Psoas muscle (tissue), 8 donors: ENCODE data around the gene IGFLR1. TPM values are rescaled to one million over a fixed set of nuclear protein-coding genes. Genes with fewer than 3 reads are reported as not detected.

Source experiments
- ATAC-seq, 4 donors: fragments of 200-7000 bp; cut with Tn5 transposase; one replicate each; pipeline ENCODE4 v1.9.1; 2020; ENCODE audit warnings: moderate library complexity in 3 of 4, mild to moderate bottlenecking in 2 of 4
- DNase-seq, 2 donors: peaks; one replicate each; pipeline ENCODE4 v3.0.0-alpha.2; 2020
- H3K27ac ChIP-seq: fragments of 200-600 bp; one replicate; pipeline ENCODE4 v1.8.0; 2022
- H3K27me3 ChIP-seq, 3 donors: fragments of 200-600 bp in 1 of 3; one replicate each; pipeline versions ENCODE4 v1.6.1 to v1.8.0; 2013 to 2022; ENCODE audit warnings: low read length in 2 of 3, mild to moderate bottlenecking in 2 of 3, moderate library complexity in 1 of 3; ENCODE audit not compliant: insufficient read depth in 3 of 3
- H3K36me3 ChIP-seq, 2 donors: fragments of 200-600 bp in 1 of 2; one replicate each; pipeline versions ENCODE4 v1.6.1 to v1.8.0; 2013 to 2022; ENCODE audit warnings: low read depth in 1 of 2, mild to moderate bottlenecking in 1 of 2, moderate library complexity in 1 of 2; ENCODE audit not compliant: insufficient read depth in 1 of 2
- H3K4me1 ChIP-seq: fragments of 200-600 bp; one replicate; pipeline ENCODE4 v1.8.0; 2022
- H3K4me3 ChIP-seq: fragments of 200-600 bp; one replicate; pipeline ENCODE4 v1.8.0; 2022; ENCODE audit warnings: mild to moderate bottlenecking
- H3K9me3 ChIP-seq: fragments of 200-600 bp; one replicate; pipeline ENCODE4 v1.8.0; 2022
- CTCF ChIP-seq: fragments of 200-600 bp; IDR thresholded peaks from one replicate; pipeline ENCODE4 v1.8.0; 2022; ENCODE audit warnings: antibody characterized with exemption
- WGBS, 3 donors: extraction: QIAGEN DNeasy Blood & Tissue Kit; methylation state at CpG; one replicate each; pipeline versions ENCODE4 v1.1.6 to v1.1.7; 2013; 5-methylcytosine and 5-hydroxymethylcytosine counted together
- intact Hi-C, 2 donors: fragments of 100-400 bp; cut with DNase I; formaldehyde crosslinking; loops; one replicate each; pipeline versions ENCODE4 v1.11.0 to v1.14.2; 2022
- polyA plus RNA-seq, 3 donors: library from polyadenylated mRNA; stranded (reverse); fragments of 200-250 nt; gene quantifications; one replicate each; pipeline ENCODE4 v1.2.3, GENCODE V29; 2013
- total RNA-seq, 4 donors: library from RNA; stranded (reverse); fragmentation: NEBNext Ultra II Directional in 2 of 4; extraction: Animal tissue kit (Norgen Biotek cat#: 25700) in 2 of 4; gene quantifications; one replicate each; pipeline versions ENCODE4 v1.2.1 to v1.2.4, GENCODE V29; 2021 to 2023
- donor health status: healthy with polysubstance abuse.
- donor health status: DM: no; HTN: no; CAD: no; lungs with moderate emphysema.
- donor health status: Bipolar disorder and iron deficiency.
- donor health status: healthy.
- donor health status: DM: yes; HTN: yes; CAD: no.
- donor health status: DM: no; HTN: no; CAD: no.
- donor health status: DM: no; HTN: no; CAD: no.
- donor health status: DM: yes; HTN: yes; CAD: no.

The IGFLR1 gene
- total and polyA plus RNA-seq, 7 donors: 2.0 to 12.4 (median 5.8) TPM

DNA sequence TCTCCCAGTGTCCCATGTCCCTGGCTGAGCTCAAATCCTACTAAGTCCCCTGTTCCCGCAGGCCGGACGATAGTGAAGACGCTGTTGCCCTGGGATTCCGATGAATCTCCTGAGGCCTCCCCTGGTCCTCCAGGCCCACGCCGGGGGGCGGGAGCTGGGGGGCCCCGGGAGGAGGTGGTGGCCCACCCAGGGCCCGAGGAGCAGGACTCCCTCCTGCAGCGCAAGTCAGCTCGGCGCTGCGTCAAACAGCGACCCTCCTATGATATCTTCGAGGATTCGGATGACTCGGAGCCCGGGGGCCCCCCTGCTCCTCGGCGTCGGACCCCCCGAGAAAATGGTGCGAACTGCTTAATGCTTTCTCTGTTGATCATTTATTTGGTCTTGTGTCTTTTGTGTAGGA lies 18.6 kb downstream of the IGFLR1 start:
- 91 to 94% (median 93%) methylated on average over 24 of the region's 24 CpGs for WGBS, 3 donors
- intact Hi-C loops: loop anchor here in 1 of 2 donors (2.0 kb wide), 1 partner anchor 15 kb away; no protein-coding TSS in a partner anchor
- no peak for ATAC-seq

DNA sequence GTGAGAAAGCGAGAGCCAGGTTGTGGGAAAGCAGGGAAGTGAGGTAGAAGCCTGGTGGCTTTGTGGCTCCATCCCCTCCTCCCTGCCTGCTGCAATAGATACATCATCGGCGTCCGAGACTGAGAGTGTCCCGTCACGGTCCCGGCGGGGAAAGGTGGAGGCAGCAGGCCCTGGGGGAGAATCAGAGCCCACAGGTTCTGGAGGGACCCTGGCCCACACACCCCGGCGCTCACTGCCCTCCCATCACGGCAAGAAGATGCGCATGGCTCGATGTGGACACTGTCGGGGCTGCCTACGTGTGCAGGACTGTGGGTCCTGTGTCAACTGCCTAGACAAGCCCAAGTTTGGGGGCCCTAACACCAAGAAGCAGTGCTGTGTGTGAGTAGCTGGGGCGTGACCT lies 19.4 kb downstream of the IGFLR1 start:
- H3K9me3 ChIP-seq: no peaks in the 10 kb centered on the region
- H3K4me1 ChIP-seq: peaks cover 14% of the 10 kb centered on the region
- H3K4me3 ChIP-seq: no peak overlapping the region
- ATAC-seq (no peak), DNase-seq (no peak)
- 89 to 90% (median 90%) methylated on average over 15 to 16 of the region's 16 CpGs for WGBS, 3 donors
- intact Hi-C loops: no loop called here
- TF ChIP-seq CTCF: no peak
- H3K36me3 ChIP-seq: peaks cover 14 to 80% of the 10 kb centered on the region in 2 donors
- no peaks in the 10 kb centered on the region for H3K27me3 ChIP-seq
- H3K27ac ChIP-seq: no peak overlapping the region

More for the DNA sequence above, 18.6 kb downstream of the IGFLR1 start:
- Histone ChIP-seq H3K4me1 (peaks cover 14% of the 10 kb centered on the region), H3K27me3 (no peaks in the 10 kb centered on the region), H3K4me3 (no peak overlapping the region), H3K9me3 (no peaks in the 10 kb centered on the region), H3K27ac (no peak overlapping the region), H3K36me3 (peaks cover 14 to 88% of the 10 kb centered on the region in 2 donors)
- no peak for DNase-seq
- no peak for TF ChIP-seq CTCF

- H3K4me1 ChIP-seq: peaks cover 14% of the 10 kb centered on the region
- 90 to 96% (median 94%) methylated on average over 14 of the region's 14 CpGs for WGBS, 3 donors
- no peak for TF ChIP-seq CTCF
- peaks cover 13 to 76% of the 10 kb centered on the region in 2 donors for H3K36me3 ChIP-seq
- H3K9me3 ChIP-seq: no peaks in the 10 kb centered on the region
- H3K4me3 ChIP-seq: no peak overlapping the region
- H3K27me3 ChIP-seq: no peaks in the 10 kb centered on the region
- H3K27ac ChIP-seq: no peak overlapping the region
- intact Hi-C loops: no loop called here
- ATAC-seq (no peak), DNase-seq (no peak)
Measured at GRCh38 chr19:35722461-35722860, 19.8 kb downstream of the IGFLR1 start.

DNA sequence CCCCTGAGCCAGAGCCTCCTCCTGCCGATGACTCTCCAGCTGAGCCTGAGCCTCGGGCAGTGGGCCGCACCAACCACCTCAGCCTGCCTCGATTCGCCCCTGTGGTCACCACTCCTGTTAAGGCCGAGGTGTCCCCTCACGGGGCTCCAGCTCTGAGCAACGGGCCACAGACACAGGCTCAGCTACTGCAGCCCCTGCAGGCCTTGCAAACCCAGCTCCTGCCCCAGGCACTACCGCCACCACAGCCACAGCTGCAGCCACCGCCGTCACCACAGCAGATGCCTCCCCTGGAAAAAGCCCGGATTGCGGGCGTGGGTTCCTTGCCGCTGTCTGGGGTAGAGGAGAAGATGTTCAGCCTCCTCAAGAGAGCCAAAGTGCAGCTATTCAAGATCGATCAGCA lies 20.9 kb downstream of the IGFLR1 start:
- DNase-seq (no peak), ATAC-seq (no peak)
- peaks cover 14% of the 10 kb centered on the region for H3K4me1 ChIP-seq
- H3K27me3 ChIP-seq: no peaks in the 10 kb centered on the region
- intact Hi-C loops: no loop called here
- peaks cover 11 to 65% of the 10 kb centered on the region in 2 donors for H3K36me3 ChIP-seq
- no peak for TF ChIP-seq CTCF
- WGBS, 3 donors: 91 to 94% (median 92%) methylated on average over 16 of the region's 16 CpGs
- H3K4me3 ChIP-seq: no peak overlapping the region
- no peaks in the 10 kb centered on the region for H3K9me3 ChIP-seq
- H3K27ac ChIP-seq: no peak overlapping the region

- intact Hi-C loops: no loop called here
- H3K9me3 ChIP-seq: no peaks in the 10 kb centered on the region
- peaks cover 18% of the 10 kb centered on the region for H3K4me1 ChIP-seq
- no peaks in the 10 kb centered on the region for H3K27me3 ChIP-seq
- no peak for ATAC-seq
- WGBS, 3 donors: 81 to 86% (median 82%) methylated on average over 16 to 17 of the region's 17 CpGs
- DNase-seq: no peak
- H3K27ac ChIP-seq: no peak overlapping the region
- H3K4me3 ChIP-seq: no peak overlapping the region
- H3K36me3 ChIP-seq: peaks cover 6 to 58% of the 10 kb centered on the region in 2 donors
- no peak for TF ChIP-seq CTCF
Measured at GRCh38 chr19:35720648-35721047, 21.6 kb downstream of the IGFLR1 start.
